Neural progenitor cell (in vitro differentiated cells): ENCODE measurements around the gene ABCA3. TPM values are rescaled to one million over a fixed set of nuclear protein-coding genes. Genes with fewer than 3 reads are reported as not detected.

Experiments
- DNase-seq: peaks from one replicate; pipeline ENCODE4 v3.0.0-alpha.2; 2016; ENCODE audit warnings: low spot score
- H2AFZ ChIP-seq: fragments of 200-600 bp; sonication (generic); replicated peaks from 2 replicates; pipeline ENCODE4 v1.6.1; 2016; ENCODE audit warnings: antibody characterized with exemption
- H3F3A ChIP-seq: fragments of 200-600 bp; sonication (generic); 2 replicates; pipeline ENCODE4 v1.6.1; 2016; ENCODE audit warnings: antibody characterized with exemption, low read depth
- H3K27ac ChIP-seq: fragments of 200-600 bp; sonication (generic); 2 replicates; pipeline ENCODE4 v1.5.1; 2016; ENCODE audit warnings: mild to moderate bottlenecking
- H3K27me3 ChIP-seq: fragments of 200-600 bp; sonication (generic); 2 replicates; pipeline ENCODE4 v1.6.1; 2016; ENCODE audit warnings: mild to moderate bottlenecking, moderate library complexity
- H3K36me3 ChIP-seq: fragments of 200-600 bp; sonication (generic); 2 replicates; pipeline ENCODE4 v1.5.1; 2016
- H3K4me1 ChIP-seq: fragments of 200-600 bp; sonication (generic); 2 replicates; pipeline ENCODE4 v1.6.1; 2016; ENCODE audit warnings: mixed run types
- H3K4me2 ChIP-seq: fragments of 200-600 bp; sonication (generic); 2 replicates; pipeline ENCODE4 v1.6.1; 2016
- H3K4me3 ChIP-seq: fragments of 200-600 bp; sonication (generic); 2 replicates; pipeline ENCODE4 v1.5.1; 2016
- H3K79me2 ChIP-seq: fragments of 200-600 bp; sonication (generic); 2 replicates; pipeline ENCODE4 v1.6.1; 2016; ENCODE audit warnings: low read depth
- H3K9ac ChIP-seq: fragments of 200-600 bp; sonication (generic); 2 replicates; pipeline ENCODE4 v1.6.1; 2016
- H3K9me3 ChIP-seq: fragments of 200-600 bp; sonication (generic); 2 replicates; pipeline ENCODE4 v1.5.1; 2016; ENCODE audit warnings: low read depth
- H4K20me1 ChIP-seq: fragments of 200-600 bp; sonication (generic); 2 replicates; pipeline ENCODE4 v1.6.1; 2016; ENCODE audit warnings: low read depth
- H3K27ac Mint-ChIP-seq: 3 replicates; pipeline ENCODE4 v1.8.0; 2021; ENCODE audit warnings: mixed read lengths
- H3K27me3 Mint-ChIP-seq: 2 replicates; pipeline ENCODE4 v1.8.0; 2022; ENCODE audit warnings: low read depth, mild to moderate bottlenecking, inconsistent platforms, moderate library complexity, mixed read lengths; ENCODE audit not compliant: insufficient read depth
- H3K36me3 Mint-ChIP-seq: 3 replicates; pipeline ENCODE4 v1.8.0; 2021; ENCODE audit warnings: mixed read lengths
- H3K4me1 Mint-ChIP-seq: 3 replicates; pipeline ENCODE4 v1.8.0; 2021; ENCODE audit warnings: mixed read lengths
- H3K4me3 Mint-ChIP-seq: 3 replicates; pipeline ENCODE4 v1.8.0; 2021; ENCODE audit warnings: mild to moderate bottlenecking, moderate library complexity, mixed read lengths
- H3K9me3 Mint-ChIP-seq: 3 replicates; pipeline ENCODE4 v1.8.0; 2020; ENCODE audit warnings: mixed read lengths
- EZH2 ChIP-seq: fragments of 200-600 bp; sonication (generic); IDR thresholded peaks from 2 replicates; pipeline ENCODE4 v1.6.1; 2017; ENCODE audit warnings: antibody characterized with exemption, mild to moderate bottlenecking, moderate library complexity
- EZH2phosphoT487 ChIP-seq: fragments of 200-600 bp; sonication (generic); IDR thresholded peaks from 2 replicates; pipeline ENCODE4 v1.6.1; 2017; ENCODE audit warnings: antibody characterized with exemption
- total RNA-seq: library from RNA; depleted of rRNA; stranded (reverse); fragments of >200 nt; gene quantifications from 2 replicates; pipeline ENCODE4 v1.2.3, GENCODE V29; 2015; ENCODE audit warnings: low replicate concordance
- TF ChIP-seq, protein P1 (sequence below): fragments of 200-600 bp; sonication (generic); IDR thresholded peaks from 2 replicates; pipeline ENCODE4 v1.5.1; 2017; ENCODE audit warnings: antibody characterized with exemption, mild to moderate bottlenecking

Gene ABCA3
- total RNA-seq, 1 donor from 2014 or later: 9.7 TPM

- H4K20me1 ChIP-seq: peaks cover 67% of the 10 kb centered on the region
- Mint-ChIP-seq H3K27me3 (peaks cover 8% of the 10 kb centered on the region), H3K9me3 (no peaks in the 10 kb centered on the region), H3K4me1 (peaks cover 4% of the 10 kb centered on the region), H3K27ac (no peak overlapping the region), H3K4me3 (peak overlapping the region; percentile 33), H3K36me3 (peaks cover 39% of the 10 kb centered on the region)
- H3K27ac ChIP-seq: no peak overlapping the region
- H3K4me3 ChIP-seq: no peak overlapping the region
- peaks cover 55% of the 10 kb centered on the region for H3F3A ChIP-seq
- peaks cover 22% of the 10 kb centered on the region for H3K36me3 ChIP-seq
- no peak overlapping the region for H2AFZ ChIP-seq
- H3K4me2 ChIP-seq: no peak overlapping the region
- H3K27me3 ChIP-seq: no peaks in the 10 kb centered on the region
- peaks cover 53% of the 10 kb centered on the region for H3K79me2 ChIP-seq
- no peak overlapping the region for H3K9ac ChIP-seq
- no peaks in the 10 kb centered on the region for H3K9me3 ChIP-seq
- no peak for TF ChIP-seq EZH2
- no peak for TF ChIP-seq EZH2phosphoT487
- TF ChIP-seq, protein P1, sequence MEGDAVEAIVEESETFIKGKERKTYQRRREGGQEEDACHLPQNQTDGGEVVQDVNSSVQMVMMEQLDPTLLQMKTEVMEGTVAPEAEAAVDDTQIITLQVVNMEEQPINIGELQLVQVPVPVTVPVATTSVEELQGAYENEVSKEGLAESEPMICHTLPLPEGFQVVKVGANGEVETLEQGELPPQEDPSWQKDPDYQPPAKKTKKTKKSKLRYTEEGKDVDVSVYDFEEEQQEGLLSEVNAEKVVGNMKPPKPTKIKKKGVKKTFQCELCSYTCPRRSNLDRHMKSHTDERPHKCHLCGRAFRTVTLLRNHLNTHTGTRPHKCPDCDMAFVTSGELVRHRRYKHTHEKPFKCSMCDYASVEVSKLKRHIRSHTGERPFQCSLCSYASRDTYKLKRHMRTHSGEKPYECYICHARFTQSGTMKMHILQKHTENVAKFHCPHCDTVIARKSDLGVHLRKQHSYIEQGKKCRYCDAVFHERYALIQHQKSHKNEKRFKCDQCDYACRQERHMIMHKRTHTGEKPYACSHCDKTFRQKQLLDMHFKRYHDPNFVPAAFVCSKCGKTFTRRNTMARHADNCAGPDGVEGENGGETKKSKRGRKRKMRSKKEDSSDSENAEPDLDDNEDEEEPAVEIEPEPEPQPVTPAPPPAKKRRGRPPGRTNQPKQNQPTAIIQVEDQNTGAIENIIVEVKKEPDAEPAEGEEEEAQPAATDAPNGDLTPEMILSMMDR: no peak
- peaks cover 3% of the 10 kb centered on the region for H3K4me1 ChIP-seq
- DNase-seq: no peak
Observed at GRCh38 chr16:2256531-2257140, 83.9 kb downstream of the ABCA3 start.

GRCh38 chr16:2253293-2253692, 87.2 kb downstream of the ABCA3 start:
- no peak overlapping the region for H3K9ac ChIP-seq
- Mint-ChIP-seq H3K36me3 (peaks cover 27% of the 10 kb centered on the region), H3K4me3 (peak overlapping the region; percentile 59), H3K27ac (no peak overlapping the region), H3K4me1 (peaks cover 9% of the 10 kb centered on the region), H3K9me3 (no peaks in the 10 kb centered on the region), H3K27me3 (peaks cover 9% of the 10 kb centered on the region)
- H3K9me3 ChIP-seq: no peaks in the 10 kb centered on the region
- H4K20me1 ChIP-seq: peaks cover 48% of the 10 kb centered on the region
- no peak overlapping the region for H2AFZ ChIP-seq
- H3K27ac ChIP-seq: no peak overlapping the region
- DNase-seq: no peak
- H3K79me2 ChIP-seq: peaks cover 49% of the 10 kb centered on the region
- H3K4me1 ChIP-seq: peaks cover 9% of the 10 kb centered on the region
- H3K27me3 ChIP-seq: no peaks in the 10 kb centered on the region
- H3K4me2 ChIP-seq: no peak overlapping the region
- no peak overlapping the region for H3K4me3 ChIP-seq
- peaks cover 49% of the 10 kb centered on the region for H3F3A ChIP-seq
- peaks cover 3% of the 10 kb centered on the region for H3K36me3 ChIP-seq
- TF ChIP-seq EZH2phosphoT487 (no peak), EZH2 (no peak)
- TF ChIP-seq, protein P1: no peak

DNA sequence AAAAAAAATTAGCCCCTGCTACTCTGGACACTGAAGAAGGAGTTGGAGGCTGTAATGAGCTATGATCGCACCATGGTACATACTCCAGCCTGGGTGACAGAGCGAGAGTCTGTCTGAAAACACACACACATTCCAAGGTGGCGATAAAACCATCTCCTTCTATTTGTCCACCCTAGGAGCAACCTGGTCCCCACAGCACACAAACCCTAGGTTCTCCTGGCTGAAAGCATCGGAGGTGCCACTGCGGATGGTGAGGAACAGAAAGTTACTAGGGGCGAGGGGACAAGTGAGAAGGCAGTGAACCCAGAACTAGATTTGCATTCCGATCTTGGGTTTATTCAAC, 87.8 kb downstream of the ABCA3 start:
- Mint-ChIP-seq H3K27ac (no peak overlapping the region), H3K4me3 (peak overlapping the region; percentile 59), H3K27me3 (peaks cover 9% of the 10 kb centered on the region), H3K4me1 (peaks cover 9% of the 10 kb centered on the region), H3K36me3 (peaks cover 22% of the 10 kb centered on the region), H3K9me3 (no peaks in the 10 kb centered on the region)
- Histone ChIP-seq H3K27me3 (no peaks in the 10 kb centered on the region), H4K20me1 (peaks cover 43% of the 10 kb centered on the region), H3K4me2 (no peak overlapping the region), H3K27ac (no peak overlapping the region), H3K9me3 (no peaks in the 10 kb centered on the region), H3K4me1 (peaks cover 9% of the 10 kb centered on the region), H3K4me3 (no peak overlapping the region), H3K79me2 (peaks cover 49% of the 10 kb centered on the region), H2AFZ (no peak overlapping the region), H3K36me3 (no peaks in the 10 kb centered on the region), H3F3A (peaks cover 49% of the 10 kb centered on the region), H3K9ac (no peak overlapping the region)
- no peak for DNase-seq
- TF ChIP-seq EZH2phosphoT487: no peak
- TF ChIP-seq, protein P1: no peak
- TF ChIP-seq EZH2: no peak
